RCC 7860 (cell line): ENCODE measurements around the gene PXDN.
"Not testable (repeated sequence)": the region's sequence is repeated elsewhere in the genome, so short reads cannot be mapped to it uniquely, and the experiment has no call there.

ENCODE experiments used
- DNase-seq: peaks from one replicate; pipeline ENCODE4 v3.0.0-alpha.2; 2015; ENCODE audit warnings: low spot score
- FAIRE-seq: peaks from 2 replicates; lab custom pipeline; 2012; peaks lifted over from hg19 to GRCh38; lab: Jason Lieb, UNC

PXDN gene

GRCh38 chr2:1708476-1709334 is 35.6 kb downstream of the PXDN start:
- DNase-seq (no peak), FAIRE-seq (no peak)

GRCh38 chr2:1707771-1708418 is 36.4 kb downstream of the PXDN start:
- no peak for FAIRE-seq
- no peak for DNase-seq

GRCh38 chr2:1706089-1706841 is 38.0 kb downstream of the PXDN start:
- not testable (repeated sequence) for FAIRE-seq, DNase-seq

- FAIRE-seq = no peak
- DNase-seq = no peak
Observed at GRCh38 chr2:1705557-1706076, 38.7 kb downstream of the PXDN start.

- no peak for FAIRE-seq
- no peak for DNase-seq
Observed at GRCh38 chr2:1704631-1705556, 39.4 kb downstream of the PXDN start.

GRCh38 chr2:1702186-1702565 is 42.1 kb downstream of the PXDN start:
- DNase-seq (no peak), FAIRE-seq (no peak)

GRCh38 chr2:1701556-1702185 is 42.6 kb downstream of the PXDN start:
- no peak for FAIRE-seq
- DNase-seq = no peak

GRCh38 chr2:1701020-1701419 is 43.3 kb downstream of the PXDN start:
- no peak for FAIRE-seq
- no peak for DNase-seq

- DNase-seq, FAIRE-seq: not testable (repeated sequence)
Observed at GRCh38 chr2:1700427-1700826, 43.9 kb downstream of the PXDN start.

- no peak for FAIRE-seq
- DNase-seq = no peak
Observed at GRCh38 chr2:1698188-1698945, 45.9 kb downstream of the PXDN start.

GRCh38 chr2:1697601-1698000 is 46.7 kb downstream of the PXDN start:
- no peak for DNase-seq
- no peak for FAIRE-seq

- no peak for DNase-seq
- FAIRE-seq = no peak
Observed at GRCh38 chr2:1696472-1696871, 47.8 kb downstream of the PXDN start.

GRCh38 chr2:1694371-1695271 is 49.7 kb downstream of the PXDN start:
- no peak for DNase-seq
- no peak for FAIRE-seq

- FAIRE-seq (no peak), DNase-seq (no peak)
Observed at GRCh38 chr2:1693723-1694122, 50.6 kb downstream of the PXDN start.

- no peak for FAIRE-seq
- no peak for DNase-seq
Observed at GRCh38 chr2:1692342-1692741, 52.0 kb downstream of the PXDN start.

- FAIRE-seq = no peak
- DNase-seq = no peak
Observed at GRCh38 chr2:1691366-1691765, 52.9 kb downstream of the PXDN start.

GRCh38 chr2:1690056-1690775 is 54.1 kb downstream of the PXDN start:
- no peak for DNase-seq
- no peak for FAIRE-seq
